GM21390 (cell line): ENCODE data around the gene F10.

Experiments
- ATAC-seq: cut with Tn5 transposase; IDR thresholded peaks from one replicate; pipeline ENCODE4 v1.9.1; 2021; ENCODE audit not compliant: unreplicated experiment

F10 gene

DNA sequence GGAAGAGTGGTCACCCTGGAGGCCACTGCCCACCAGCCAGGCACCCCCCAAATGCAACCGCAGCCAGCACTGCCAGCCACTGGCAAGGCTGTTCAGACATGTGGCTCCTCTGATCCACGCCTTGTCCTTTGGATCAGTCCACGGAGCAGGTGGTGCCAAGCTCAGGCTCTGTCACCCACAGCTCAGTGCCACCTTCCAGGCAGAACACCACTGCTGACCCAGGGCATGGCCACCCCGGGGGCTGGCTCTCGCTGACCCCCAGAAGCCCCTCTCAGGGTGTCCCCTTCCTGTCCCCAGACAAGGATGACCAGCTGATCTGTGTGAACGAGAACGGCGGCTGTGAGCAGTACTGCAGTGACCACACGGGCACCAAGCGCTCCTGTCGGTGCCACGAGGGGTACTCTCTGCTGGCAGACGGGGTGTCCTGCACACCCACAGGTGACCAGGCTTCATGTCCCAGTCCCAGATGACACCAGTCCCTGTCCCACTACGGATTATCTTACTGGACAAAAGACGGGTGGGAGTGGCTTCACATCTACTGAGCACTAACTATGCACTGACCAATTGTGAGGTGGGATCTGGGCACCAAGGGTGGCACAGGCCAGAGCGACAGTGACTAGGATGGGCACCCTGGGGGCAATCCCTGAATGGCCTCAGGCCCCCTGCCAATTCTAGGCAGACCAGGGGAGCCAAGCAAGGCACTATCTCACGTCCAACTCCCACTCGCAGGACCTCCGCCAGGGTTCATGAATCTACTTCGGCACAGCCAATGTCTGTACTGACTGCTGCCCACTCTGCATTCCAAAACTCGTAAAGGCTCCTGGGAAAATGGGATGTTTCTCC lies 7.0 kb upstream of the F10 start:
- ATAC-seq: no peak

DNA sequence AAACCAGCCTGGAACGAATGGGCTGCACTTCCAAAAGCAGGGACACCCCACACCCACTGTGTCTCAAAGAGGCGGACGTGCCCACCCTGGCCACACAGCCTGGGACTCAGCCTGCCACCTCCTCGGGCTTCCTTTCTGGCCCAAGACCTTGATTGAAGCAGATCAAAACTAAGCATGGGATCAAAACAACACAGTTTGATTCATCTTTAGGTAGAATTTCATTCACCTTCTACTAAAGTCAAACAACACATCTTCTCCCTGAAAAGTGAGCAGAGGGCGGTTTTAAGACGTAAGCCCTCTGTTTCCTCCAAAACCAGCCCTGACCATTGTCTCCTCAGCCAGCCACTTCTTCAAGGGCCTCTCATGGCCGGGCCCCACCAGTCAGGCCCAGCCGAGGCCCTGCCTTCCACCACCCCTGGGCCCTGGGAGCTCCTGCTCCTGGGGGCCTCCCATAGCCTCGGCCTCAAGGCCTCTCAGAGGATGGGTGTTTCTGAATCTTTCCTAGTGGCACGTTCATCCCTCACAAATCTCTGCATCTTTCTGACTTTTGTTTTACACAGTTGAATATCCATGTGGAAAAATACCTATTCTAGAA lies 6.3 kb upstream of the F10 start:
- no peak for ATAC-seq

DNA sequence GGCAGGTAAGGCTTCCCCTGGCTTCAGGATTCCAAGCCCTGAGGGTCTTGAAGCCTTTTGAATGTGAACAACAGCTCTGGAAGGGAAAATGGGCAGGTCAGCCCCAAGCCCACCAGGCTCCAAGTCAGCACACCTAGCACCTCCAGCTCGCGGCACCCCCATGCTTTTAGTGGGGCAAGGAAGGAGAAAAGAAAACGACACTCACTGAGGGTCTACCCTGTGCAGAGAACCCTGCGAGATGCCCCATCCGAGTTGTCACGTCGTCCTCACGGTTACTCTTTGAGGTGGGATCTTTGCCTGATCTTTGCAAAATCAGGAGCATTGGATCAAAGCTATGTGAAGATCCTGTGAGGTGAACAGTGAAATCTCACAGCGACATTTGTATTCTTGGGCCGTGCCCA lies 5.7 kb upstream of the F10 start:
- ATAC-seq: no peak

DNA sequence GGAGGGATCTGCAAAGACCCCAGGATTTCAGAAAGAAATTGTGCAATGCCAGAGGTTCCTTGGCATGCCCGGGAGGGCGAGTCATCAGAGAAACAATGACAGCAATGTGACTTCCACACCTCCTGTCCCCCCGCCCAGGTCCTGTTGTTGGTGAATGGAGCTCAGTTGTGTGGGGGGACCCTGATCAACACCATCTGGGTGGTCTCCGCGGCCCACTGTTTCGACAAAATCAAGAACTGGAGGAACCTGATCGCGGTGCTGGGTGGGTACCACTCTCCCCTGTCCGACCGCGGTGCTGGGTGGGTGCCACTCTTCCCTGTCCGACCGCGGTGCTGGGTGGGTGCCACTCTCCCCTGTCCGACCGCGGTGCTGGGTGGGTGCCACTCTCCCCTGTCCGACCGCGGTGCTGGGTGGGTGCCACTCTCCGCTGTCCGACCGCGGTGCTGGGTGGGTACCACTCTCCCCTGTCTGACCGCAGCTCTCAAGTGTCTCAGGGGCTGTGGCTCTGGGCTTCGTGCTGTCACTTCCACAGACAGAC lies 5.2 kb upstream of the F10 start:
- no peak for ATAC-seq

DNA sequence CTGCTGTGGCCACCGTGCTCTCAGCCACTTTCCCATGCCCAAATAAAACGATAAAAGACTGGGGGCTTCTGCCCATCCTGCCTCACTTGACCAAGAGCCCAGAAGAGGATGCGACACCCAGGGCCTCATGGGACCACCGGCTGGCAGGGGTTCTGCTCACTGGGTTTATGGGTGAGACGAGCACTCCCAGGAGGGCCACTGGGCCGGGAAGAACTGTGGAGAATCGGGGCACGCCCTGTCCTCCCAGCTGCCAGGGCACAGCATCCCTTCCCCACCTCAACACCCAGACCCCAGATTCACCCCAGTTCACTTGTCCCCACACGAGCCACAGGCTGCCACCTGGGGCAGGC lies 4.7 kb upstream of the F10 start:
- ATAC-seq: no peak

DNA sequence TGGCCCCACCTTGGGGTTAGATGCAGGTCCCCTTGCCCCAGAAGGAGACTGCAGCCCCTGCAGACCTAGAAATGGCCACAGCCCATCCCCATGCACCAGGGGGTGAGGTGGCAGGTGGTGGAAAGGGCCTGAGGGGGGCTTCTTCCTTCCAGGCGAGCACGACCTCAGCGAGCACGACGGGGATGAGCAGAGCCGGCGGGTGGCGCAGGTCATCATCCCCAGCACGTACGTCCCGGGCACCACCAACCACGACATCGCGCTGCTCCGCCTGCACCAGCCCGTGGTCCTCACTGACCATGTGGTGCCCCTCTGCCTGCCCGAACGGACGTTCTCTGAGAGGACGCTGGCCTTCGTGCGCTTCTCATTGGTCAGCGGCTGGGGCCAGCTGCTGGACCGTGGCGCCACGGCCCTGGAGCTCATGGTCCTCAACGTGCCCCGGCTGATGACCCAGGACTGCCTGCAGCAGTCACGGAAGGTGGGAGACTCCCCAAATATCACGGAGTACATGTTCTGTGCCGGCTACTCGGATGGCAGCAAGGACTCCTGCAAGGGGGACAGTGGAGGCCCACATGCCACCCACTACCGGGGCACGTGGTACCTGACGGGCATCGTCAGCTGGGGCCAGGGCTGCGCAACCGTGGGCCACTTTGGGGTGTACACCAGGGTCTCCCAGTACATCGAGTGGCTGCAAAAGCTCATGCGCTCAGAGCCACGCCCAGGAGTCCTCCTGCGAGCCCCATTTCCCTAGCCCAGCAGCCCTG lies 4.2 kb upstream of the F10 start:
- ATAC-seq: no peak

DNA sequence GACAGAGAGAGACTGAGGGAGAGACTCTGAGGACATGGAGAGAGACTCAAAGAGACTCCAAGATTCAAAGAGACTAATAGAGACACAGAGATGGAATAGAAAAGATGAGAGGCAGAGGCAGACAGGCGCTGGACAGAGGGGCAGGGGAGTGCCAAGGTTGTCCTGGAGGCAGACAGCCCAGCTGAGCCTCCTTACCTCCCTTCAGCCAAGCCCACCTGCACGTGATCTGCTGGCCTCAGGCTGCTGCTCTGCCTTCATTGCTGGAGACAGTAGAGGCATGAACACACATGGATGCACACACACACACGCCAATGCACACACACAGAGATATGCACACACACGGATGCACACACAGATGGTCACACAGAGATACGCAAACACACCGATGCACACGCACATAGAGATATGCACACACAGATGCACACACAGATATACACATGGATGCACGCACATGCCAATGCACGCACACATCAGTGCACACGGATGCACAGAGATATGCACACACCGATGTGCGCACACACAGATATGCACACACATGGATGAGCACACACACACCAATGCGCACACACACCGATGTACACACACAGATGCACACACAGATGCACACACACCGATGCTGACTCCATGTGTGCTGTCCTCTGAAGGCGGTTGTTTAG lies 3.3 kb upstream of the F10 start:
- no peak for ATAC-seq

DNA sequence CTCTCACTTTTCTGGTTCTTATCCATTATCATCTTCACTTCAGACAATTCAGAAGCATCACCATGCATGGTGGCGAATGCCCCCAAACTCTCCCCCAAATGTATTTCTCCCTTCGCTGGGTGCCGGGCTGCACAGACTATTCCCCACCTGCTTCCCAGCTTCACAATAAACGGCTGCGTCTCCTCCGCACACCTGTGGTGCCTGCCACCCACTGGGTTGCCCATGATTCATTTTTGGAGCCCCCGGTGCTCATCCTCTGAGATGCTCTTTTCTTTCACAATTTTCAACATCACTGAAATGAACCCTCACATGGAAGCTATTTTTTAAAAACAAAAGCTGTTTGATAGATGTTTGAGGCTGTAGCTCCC lies 2.8 kb upstream of the F10 start:
- no peak for ATAC-seq

DNA sequence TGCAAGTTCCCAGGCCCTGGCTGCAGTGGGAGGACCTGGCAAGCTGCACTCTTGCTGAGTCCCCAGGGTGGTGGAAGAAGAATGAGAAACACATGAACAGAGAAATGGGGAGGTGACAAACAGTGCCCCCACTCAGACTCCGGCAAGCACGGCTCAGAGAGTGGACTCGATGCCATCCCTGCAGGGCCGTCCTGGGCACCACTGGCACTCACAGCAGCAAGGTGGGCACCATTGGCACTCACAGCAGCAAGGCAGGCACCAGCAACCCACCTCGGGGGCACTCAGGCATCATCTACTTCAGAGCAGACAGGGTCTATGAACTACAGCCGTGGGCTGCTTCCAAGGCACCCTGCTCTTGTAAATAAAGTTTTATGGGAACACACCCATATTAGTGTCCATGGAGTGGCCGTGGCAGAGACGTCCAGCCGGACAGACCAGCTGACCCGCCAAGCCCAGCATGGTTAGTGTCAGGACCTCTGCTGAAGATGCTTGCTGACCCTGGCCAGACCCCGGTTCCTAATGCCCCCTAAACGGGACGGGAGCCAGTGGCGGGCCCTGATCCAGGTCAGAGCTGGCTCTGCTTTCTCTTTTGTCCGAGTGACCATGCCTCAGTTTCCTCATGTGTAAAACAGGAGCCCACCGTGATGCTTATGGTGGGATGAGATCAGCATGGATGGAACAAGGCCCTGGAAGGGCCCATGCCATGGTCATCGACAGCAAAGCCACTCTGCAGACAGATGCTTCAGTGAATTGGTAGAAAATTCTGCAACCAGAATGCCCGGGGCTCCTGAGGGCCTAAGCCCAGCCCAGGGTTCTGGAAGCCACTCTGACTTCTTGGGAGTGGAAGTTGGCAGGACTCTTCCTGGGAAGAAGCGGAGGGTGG lies 2.1 kb upstream of the F10 start:
- no peak for ATAC-seq

DNA sequence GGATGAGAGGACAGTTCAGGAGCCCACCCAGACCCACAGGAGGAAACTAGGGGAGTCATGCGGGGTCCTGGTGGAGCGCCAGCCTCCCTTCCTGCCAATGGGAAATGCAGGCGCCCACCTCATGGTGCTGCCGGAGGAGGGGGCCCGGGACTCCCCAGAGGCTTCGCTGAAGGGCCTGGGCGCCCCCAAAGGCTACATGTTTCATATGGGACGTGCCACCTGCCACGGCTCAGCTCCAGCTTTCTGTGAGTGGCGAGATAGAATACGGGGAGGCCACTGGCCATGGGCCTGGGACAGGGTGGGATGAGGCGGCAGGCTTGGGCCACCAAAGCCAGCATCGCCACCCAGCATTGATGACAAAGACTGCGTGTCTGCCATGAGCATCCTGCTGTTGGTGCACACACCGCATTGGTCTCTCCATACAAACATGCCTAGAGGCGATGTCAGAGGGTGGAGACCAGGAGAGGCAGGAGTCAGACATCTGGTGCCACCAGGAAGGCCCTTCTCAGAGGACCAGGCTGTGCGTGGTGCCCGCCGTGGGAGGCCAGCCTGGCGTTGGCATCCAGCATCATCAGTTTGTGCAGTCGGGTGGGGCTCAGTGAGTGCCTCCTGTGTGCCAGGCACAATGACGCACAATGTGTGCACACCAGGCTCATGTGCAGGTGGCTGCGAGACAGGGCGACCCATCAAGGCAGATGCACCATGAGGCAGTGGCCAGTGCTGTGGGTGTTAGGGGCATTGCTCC lies 1.2 kb upstream of the F10 start:
- ATAC-seq: no peak

DNA sequence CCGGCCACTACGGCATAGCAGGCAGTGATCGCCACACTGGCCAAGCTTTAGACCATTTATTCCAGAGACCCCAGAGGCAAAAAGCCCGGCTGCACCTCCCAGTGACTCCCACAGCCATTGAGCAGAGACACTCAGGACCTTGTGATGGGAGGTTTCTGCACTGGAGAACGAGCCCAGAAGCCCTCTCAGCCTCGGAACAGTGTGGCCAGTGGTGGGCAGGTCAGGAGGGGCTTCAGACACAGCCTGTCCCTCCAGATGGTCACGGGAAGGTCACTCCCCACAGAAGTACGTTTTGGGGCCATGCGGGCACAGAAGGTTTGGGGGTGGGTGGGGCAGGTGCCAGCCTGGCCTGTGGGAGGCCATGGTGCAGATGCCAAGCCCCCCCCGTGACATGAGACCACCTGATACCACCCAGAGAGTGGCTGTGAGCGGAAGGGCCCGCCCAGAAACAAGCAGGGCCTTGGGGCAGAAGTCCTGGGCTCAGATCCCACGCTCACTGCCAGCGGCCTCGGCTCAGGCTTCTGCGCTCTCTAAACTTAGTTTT lies 599 bp upstream of the F10 start:
- ATAC-seq: no peak

DNA sequence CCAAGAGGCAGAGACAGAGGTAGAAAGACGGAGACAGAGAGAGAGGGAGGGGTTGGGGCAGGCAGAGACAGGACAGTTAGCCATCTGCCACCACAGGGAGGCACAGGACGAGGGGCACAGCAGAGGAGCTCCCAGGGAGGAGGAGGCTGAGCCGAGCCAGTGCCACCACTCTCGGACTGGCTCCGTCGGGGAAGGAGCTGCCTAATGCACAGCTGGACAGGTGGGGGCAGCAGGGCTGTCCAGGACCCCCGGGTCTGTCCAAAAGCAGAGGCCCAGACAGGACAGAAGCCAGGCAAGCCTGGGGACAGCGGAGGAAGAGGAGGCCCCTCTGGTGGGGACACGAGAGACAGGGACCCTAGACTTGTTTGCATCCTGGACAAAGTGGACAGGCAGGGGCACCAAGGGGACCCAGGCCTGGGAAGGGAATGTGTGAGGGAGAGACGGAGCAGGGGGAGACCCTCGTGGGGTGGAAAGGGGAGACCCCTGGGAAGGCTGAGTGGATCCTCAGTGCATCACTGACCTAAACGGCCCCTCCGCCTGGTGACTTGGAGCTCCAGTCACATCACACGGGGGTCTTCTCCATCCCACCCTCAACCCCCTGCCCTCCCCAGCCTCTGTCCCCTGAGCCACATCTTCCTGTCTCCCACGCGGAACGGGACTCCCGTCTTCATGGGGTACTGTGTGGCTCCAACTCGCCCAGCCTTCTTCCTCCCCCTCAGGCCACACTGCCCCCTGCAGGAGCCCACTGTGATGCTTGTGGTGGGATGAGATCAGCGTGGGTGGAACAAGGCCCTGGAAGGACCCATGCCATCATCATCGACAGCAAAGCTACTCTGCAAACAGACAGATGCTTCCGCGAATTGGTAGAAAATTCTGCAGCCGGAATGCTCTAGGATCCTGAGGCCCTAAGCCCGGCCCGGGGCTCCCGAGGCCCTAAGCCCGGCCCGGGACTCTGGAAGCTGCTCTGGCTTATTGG lies 915 bp downstream of the F10 start:
- ATAC-seq: no peak

DNA sequence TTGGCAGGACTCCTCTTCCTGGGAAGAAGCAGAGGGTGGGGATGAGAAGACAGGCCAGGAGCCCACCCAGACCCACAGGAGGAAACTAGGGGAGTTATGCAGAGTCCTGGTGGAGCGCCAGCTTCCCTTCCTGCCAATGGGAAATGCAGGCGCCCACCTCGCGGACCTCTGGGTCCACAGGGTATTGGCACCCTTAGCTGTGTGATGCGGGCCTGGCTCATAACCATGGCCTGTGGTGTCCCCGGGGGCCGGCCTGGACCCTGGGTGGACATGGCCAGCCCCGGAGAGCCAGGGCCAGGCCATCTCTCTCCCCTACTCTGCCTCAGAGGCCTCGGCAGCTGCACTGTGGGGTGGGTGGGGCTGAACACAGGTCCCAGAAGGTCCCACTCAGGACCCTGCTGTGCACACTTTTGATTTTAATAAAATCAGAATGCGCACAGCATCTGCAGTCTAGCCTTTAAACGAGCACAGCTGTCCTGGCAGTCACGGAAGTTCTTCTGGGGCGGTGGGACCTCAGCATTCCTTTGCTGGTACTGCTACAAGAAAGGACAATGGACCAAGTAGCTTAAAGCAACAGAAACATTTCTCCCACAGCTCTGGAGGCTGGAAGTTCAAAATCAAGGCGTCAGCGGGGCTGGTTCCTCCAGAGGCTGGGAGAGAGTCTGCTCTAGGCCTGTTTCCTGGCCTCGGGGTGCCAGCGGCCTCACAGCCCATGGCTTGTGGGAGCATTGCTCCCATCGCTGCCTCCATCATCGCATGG lies 1.8 kb downstream of the F10 start:
- no peak for ATAC-seq

DNA sequence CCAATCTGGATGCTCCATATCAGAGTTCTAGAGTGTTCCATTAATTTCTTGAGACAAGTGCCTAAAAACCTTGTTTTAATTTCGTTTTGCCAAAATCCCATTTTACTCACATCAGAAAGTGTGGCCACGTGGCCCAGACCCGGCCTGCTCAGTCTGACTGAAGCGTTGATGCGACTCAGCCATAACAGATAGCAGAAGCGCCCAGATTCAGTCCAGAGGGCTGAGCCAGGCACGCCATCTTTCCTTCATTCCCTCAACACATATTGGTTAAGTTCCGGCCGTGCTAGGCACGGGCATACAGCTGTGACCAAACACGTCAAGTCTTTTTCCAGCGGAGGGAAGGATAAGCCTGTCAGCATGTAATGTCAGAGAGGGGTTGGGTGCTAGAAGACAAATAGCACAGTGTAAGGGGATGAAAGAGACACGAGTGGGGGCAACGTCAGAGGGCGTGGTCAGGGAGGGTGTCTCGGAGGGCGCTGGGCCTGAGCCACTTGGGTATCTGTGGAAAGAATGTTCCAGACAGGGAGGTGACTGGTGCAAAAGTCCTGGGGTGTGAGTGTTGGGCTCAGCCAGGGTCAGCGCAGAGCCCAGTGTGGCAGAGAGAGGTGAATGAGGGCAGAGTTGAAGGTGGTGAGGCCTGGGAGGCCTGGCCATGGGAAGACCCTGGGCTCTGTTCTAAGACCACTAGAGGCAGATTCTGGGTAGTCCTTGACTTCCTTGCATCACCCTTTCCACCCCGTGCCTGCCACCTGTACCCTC lies 3.1 kb downstream of the F10 start:
- ATAC-seq: no peak

DNA sequence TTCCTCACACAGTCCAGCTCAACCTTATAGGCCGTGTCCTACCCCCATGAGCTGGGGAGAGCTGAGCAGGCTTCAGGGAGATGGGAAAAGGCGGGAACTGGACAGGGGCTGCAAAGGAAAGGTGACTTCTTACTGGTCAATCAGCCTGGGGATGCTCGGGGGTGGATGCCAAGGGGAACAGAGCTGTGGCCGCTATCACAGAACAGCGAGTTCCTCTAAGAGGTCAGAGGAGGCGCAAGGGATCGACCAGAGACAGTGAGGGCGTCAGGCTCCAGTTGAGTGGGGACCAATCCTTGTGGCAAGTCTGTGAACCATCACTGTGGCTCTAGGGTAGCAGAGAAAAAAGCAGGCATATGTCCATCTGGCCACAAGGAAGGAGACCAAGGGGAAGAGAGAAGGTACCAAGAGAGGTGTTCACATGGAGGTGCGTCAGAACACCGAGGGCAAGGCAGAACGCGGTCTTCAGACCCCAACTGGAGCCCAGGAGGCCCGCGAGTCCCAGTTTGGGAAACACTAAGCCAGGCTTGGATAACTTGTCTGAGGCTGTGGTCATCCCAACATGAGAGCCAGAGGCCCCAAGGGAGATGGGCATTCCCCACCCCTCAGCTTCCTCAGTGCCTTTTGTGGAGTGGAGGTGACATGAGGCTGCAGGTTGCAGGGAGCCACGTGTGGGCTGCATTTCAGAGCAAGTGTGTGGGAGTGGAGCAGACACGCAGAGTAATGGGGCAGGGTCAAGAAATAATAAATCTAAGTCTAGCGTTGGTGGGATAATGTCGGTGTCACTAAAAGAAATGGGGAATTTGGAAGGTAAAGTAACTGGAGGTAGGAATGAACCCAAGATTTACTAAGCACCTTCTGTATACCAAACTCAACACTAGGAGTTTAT lies 3.9 kb downstream of the F10 start:
- no peak for ATAC-seq

DNA sequence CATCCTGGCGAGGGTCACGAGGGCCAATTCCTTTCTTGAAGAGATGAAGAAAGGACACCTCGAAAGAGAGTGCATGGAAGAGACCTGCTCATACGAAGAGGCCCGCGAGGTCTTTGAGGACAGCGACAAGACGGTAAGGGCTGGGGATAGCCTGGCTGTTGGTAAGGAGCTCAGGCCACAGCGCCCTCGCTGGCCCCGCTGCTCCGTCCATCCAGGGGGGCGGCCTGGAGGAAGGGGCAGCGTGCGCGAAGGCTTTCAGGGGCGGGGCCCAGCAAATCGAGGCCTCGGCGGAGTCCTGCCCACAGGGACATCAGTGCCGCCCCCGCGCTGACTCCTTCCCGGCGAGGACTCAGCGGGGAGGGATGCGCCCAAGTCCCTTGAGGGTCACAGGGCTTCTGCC lies 6.9 kb downstream of the F10 start:
- ATAC-seq: no peak
